OCI-LY3 (cell line): ENCODE results near the gene LACTBL1.

Experiments
- H2AFZ ChIP-seq: fragments of 200-600, 300-600 bp; shearing (Covaris generic); 2 replicates; pipeline ENCODE4 v1.6.0; 2014; ENCODE audit warnings: antibody characterized with exemption, low read depth, low read length
- H3K27ac ChIP-seq: fragments of 200-600, 300-600 bp; sonication (generic); 2 replicates; pipeline ENCODE4 v1.5.1; 2014; ENCODE audit warnings: mild to moderate bottlenecking, low read length, moderate library complexity, mixed read lengths
- H3K27me3 ChIP-seq: fragments of 200-600, 300-600 bp; sonication (generic); 2 replicates; pipeline ENCODE4 v1.6.1; 2014; ENCODE audit warnings: low read depth, low read length, mixed read lengths
- H3K36me3 ChIP-seq: fragments of 200-600, 300-600 bp; sonication (generic); replicated peaks from 2 replicates; pipeline ENCODE3; 2014; ENCODE audit warnings: low read depth, low read length, mixed read lengths
- H3K4me1 ChIP-seq: fragments of 300-600, 200-600 bp; sonication (generic); 2 replicates; pipeline ENCODE4 v1.6.1; 2014; ENCODE audit warnings: low read length, mixed read lengths
- H3K4me2 ChIP-seq: fragments of 200-600, 300-600 bp; sonication (generic); 2 replicates; pipeline ENCODE4 v1.6.1; 2014; ENCODE audit warnings: low read length, mixed read lengths
- H3K4me3 ChIP-seq: fragments of 300-600, 200-600 bp; sonication (generic); 2 replicates; pipeline ENCODE4 v1.5.1; 2014; ENCODE audit warnings: antibody characterized with exemption, mild to moderate bottlenecking, low read length, moderate library complexity
- H3K79me2 ChIP-seq: fragments of 300-600, 200-600 bp; shearing (Covaris generic); 2 replicates; pipeline ENCODE4 v1.6.1; 2014; ENCODE audit warnings: mild to moderate bottlenecking, low read length, mixed read lengths
- H3K9ac ChIP-seq: fragments of 300-600, 200-600 bp; shearing (Covaris generic); 2 replicates; pipeline ENCODE4 v1.6.0; 2014; ENCODE audit warnings: mild to moderate bottlenecking, low read length, moderate library complexity
- H3K9me3 ChIP-seq: fragments of 200-600, 300-600 bp; shearing (Covaris generic); 2 replicates; pipeline ENCODE4 v1.6.1; 2014; ENCODE audit warnings: low read length, mixed read lengths; ENCODE audit not compliant: insufficient read depth
- H4K20me1 ChIP-seq: fragments of 200-600, 300-600 bp; sonication (generic); 2 replicates; pipeline ENCODE4 v1.6.1; 2016; ENCODE audit warnings: low read length, mixed read lengths; ENCODE audit not compliant: insufficient read depth
- EZH2phosphoT487 ChIP-seq: fragments of 200-600 bp; shearing (Covaris generic); IDR thresholded peaks from 2 replicates; pipeline ENCODE4 v1.6.1; 2018; ENCODE audit warnings: antibody characterized with exemption, mixed run types, low read depth
- TF ChIP-seq, protein P1 (sequence below): fragments of 200-600, 300-600 bp; sonication (generic); IDR thresholded peaks from 2 replicates; pipeline ENCODE4 v1.5.1; 2014; ENCODE audit warnings: antibody characterized with exemption, low read length, low read depth

LACTBL1 gene, protein sequence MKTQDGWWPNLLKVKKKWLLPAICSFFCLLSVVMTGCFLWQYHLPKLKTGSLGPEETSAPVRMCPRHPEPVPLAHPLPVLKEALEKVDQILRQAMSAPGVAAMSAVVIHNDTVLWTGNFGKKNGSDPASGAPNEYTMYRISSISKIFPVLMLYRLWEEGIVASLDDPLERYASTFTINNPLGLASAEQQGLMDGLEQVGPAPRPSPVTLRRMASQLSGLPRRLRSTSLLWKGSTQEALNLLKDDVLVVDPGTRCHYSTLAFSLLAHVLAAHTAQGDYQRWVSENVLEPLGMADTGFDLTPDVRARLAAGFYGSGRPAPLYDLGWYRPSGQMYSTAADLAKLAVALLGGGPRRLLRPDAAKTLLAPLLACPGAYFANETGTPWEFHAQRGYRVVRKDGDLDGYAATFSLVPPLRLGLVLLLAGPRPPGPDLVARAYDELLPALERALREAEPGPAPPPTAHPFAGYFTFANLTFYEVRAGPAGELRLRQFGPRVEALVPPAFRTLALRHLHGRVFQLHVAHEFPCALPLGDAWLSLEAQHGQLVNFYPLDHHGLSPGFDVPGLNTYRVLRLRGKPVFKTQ

DNA sequence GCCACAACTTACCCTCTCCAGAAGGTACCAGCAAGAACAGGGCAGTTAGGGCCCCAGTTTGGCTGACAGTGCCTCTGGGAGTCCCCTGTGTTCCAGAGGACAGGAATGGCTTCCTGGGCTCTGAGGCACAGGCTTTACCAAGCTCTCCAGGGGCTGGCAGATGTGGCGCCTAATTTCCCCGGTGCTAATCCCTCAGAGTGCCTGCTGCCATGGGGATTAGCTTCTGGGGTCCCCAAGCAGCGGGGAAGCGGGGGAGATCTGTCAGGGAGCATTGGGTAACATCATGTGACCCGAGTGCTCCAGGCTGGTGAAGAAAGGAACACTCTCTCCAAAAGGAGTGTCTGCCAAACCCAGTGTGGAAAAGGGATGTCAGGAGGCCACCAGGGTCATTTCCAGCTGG lies at the start of gene LACTBL1:
Gene LACTBL1, minus strand, starts transcription at position 107 of the 400 bp plus-strand sequence. CDS start 550 bp downstream, outside the sequence.
- no peaks in the 10 kb centered on the region for H3K36me3 ChIP-seq
- no peak within 1 kb of the TSS for H2AFZ ChIP-seq
- H3K79me2 ChIP-seq = no peaks in the 10 kb centered on the region
- H3K9ac ChIP-seq = no peak within 1 kb of the TSS
- H3K27ac ChIP-seq = no peak within 1 kb of the TSS
- H3K27me3 ChIP-seq = peaks cover 17% of the 10 kb centered on the region; the same call in 1 of the 2 replicates
- peaks cover 15% of the 10 kb centered on the region for H3K4me1 ChIP-seq
- H3K4me3 ChIP-seq = no peak within 1 kb of the TSS
- no peaks in the 10 kb centered on the region for H3K9me3 ChIP-seq
- no peaks in the 10 kb centered on the region for H4K20me1 ChIP-seq
- no peak for TF ChIP-seq EZH2phosphoT487
- TF ChIP-seq, protein P1, sequence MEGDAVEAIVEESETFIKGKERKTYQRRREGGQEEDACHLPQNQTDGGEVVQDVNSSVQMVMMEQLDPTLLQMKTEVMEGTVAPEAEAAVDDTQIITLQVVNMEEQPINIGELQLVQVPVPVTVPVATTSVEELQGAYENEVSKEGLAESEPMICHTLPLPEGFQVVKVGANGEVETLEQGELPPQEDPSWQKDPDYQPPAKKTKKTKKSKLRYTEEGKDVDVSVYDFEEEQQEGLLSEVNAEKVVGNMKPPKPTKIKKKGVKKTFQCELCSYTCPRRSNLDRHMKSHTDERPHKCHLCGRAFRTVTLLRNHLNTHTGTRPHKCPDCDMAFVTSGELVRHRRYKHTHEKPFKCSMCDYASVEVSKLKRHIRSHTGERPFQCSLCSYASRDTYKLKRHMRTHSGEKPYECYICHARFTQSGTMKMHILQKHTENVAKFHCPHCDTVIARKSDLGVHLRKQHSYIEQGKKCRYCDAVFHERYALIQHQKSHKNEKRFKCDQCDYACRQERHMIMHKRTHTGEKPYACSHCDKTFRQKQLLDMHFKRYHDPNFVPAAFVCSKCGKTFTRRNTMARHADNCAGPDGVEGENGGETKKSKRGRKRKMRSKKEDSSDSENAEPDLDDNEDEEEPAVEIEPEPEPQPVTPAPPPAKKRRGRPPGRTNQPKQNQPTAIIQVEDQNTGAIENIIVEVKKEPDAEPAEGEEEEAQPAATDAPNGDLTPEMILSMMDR = no peak
- H3K4me2 ChIP-seq = no peak within 1 kb of the TSS

DNA sequence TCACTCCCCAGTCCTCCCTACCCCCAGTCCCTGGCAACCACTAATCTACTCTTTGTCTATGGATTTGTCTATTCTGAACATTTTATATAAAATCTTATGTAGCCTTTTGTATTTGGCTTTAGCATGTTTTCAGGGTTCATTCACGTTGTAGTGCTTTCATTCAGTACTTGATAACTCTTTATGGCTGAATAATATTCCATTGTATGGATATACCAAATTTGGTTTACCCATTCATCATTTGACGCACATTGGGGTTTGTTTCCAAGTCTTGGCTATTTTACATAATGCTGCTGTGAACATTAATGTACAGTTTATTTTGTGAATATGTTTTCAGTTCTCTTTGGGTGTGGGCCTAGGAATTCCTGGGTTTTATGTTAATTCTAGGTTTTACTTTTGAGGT lies 49.2 kb upstream of the LACTBL1 start:
- Histone ChIP-seq H3K9ac (no peak overlapping the region), H4K20me1 (peaks cover 25% of the 10 kb centered on the region), H3K79me2 (peaks cover 76% of the 10 kb centered on the region), H3K4me2 (no peak overlapping the region), H3K9me3 (no peaks in the 10 kb centered on the region), H3K27me3 (no peaks in the 10 kb centered on the region), H3K36me3 (peaks cover 11% of the 10 kb centered on the region), H3K4me3 (no peak overlapping the region), H3K27ac (no peak overlapping the region), H3K4me1 (peaks cover 11% of the 10 kb centered on the region), H2AFZ (no peak overlapping the region)
- TF ChIP-seq EZH2phosphoT487 = no peak
- TF ChIP-seq, protein P1 = no peak

DNA sequence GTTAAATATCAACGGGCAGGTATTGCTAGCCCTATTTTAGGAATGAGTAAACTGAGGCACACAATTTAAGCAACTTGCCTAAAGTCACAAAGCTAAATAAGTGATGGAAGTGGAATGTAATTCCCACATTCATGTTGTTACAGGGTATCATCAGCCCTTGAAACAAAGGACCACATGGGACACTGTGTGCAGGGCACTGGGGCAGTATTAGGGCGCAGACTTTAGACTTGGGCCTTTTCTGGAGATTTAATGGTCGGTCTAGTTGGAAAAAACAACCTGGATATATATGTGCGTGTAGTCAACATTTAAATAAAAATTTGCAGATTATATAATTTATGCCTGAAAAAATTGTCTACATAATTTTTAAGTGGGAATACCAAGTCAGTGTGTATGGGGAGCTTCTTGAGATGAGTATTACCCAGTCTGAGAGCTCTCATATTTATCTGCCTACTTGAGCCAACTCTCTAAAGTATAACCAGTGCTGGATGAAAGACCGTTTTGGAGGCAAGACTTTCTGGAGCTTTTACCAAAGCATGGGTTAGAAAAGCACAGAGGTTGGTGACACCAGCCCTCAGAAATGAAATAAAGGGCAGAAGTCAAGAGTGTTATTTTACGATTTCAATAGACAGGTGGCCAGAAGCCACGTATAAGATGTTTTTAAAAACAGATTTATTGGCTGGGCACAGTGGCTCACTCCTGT lies 48.2 kb upstream of the LACTBL1 start:
- Histone ChIP-seq H4K20me1 (peaks cover 21% of the 10 kb centered on the region), H3K79me2 (peaks cover 66% of the 10 kb centered on the region), H3K27ac (no peak overlapping the region), H3K27me3 (no peaks in the 10 kb centered on the region), H3K9ac (peak overlapping the region; percentile 84), H3K9me3 (no peaks in the 10 kb centered on the region), H3K4me3 (peak overlapping the region; percentile 99), H2AFZ (no peak overlapping the region), H3K4me1 (peaks cover 11% of the 10 kb centered on the region), H3K36me3 (peaks cover 11% of the 10 kb centered on the region), H3K4me2 (peak overlapping the region; percentile 94)
- TF ChIP-seq, protein P1 = no peak
- TF ChIP-seq EZH2phosphoT487 = no peak
